GM21526 (cell line): ENCODE data around the gene GRIK2.
"Not testable (repeated sequence)": the region's sequence is repeated elsewhere in the genome, so short reads cannot be mapped to it uniquely, and the experiment has no call there.

Source experiments
- ATAC-seq: cut with Tn5 transposase; IDR thresholded peaks from one replicate; pipeline ENCODE4 v1.9.1; 2021; ENCODE audit warnings: moderate library complexity; ENCODE audit not compliant: unreplicated experiment, low FRiP score

Gene GRIK2

GRCh38 chr6:101607111-101607690, 213.7 kb downstream of the GRIK2 start:
- no peak for ATAC-seq

DNA sequence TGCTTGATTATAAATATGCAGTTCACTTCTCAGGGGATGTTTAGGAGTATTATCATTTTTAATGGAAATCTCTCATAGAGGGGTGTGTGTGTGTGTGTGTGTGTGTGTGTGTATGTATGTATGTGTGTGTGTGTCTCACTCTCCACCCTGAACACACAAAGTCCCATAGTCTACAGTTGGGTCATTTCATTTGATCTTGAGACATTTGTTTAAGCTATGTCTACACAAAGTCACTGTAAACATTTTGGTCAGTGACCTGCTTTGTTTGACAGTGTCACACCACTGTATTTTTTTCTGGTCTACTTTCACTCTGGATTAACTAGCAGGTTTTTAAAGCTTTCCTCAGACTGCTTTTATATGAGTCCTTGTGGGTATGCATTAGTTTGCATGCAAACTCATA, 215.2 kb downstream of the GRIK2 start:
- ATAC-seq: no peak

GRCh38 chr6:101613556-101613955, 220.0 kb downstream of the GRIK2 start:
- no peak for ATAC-seq

- no peak for ATAC-seq
These were observed 221.3 kb downstream of the GRIK2 start for GRCh38 chr6:101614774-101615173.

GRCh38 chr6:101626269-101626668, 232.8 kb downstream of the GRIK2 start:
- ATAC-seq: no peak

- no peak for ATAC-seq
These were observed 237.4 kb downstream of the GRIK2 start for GRCh38 chr6:101630941-101631340.

DNA sequence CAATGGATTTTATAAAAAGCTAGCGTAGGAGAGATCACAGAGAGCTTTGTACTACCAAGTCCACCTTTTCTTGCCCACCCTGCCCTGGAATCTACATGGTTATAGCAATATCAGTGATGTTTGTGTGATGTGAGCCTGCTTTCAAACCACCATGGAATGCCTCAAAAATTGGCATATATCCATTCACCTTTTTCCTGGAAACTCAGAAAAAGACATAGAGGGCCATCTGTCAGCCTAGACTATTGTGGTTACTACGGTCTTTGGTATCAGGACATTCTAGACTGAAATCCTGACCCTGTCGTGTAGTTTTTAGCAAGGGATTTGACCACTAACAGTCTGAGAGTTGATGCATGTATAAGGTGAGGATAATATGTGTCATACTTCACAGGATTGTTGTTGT, 239.6 kb downstream of the GRIK2 start:
- no peak for ATAC-seq

DNA sequence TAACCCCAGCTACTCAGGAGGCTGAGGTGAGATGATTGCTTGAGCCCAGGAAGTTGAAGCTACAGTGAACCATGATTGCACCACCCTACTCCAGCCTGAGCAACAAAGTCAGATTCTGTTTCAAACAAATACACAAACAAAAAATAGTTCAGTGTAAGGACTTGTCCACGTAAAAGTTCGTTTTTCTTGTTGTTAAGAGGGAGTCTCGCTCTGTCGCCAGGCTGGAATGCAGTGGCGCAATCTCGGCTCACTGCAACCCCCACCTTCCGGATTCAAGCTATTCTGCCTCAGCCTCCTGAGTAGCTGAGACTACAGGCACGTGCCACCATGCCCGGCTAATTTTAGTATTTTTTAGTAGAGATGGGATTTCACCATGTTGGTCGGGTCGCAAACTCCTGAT, 245.4 kb downstream of the GRIK2 start:
- not testable (repeated sequence) for ATAC-seq

DNA sequence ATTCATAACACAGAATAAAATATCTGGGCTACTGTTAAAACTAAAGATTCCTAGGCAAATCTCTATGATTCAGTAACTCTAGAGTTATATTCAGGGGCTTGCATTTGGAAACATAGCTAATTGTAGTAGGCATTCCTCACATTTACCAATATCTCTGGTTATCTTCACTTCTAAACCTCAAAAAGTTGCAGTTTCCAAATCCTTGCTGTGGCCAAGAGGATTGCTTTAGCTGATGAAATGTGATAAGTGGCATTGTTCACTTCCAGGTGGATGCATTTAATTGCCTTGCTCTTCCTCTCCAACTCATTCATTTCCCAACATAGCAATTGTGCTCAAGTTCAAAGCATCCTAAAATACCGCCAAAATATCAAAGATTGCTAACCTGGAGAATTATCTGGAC, 246.6 kb downstream of the GRIK2 start:
- no peak for ATAC-seq

DNA sequence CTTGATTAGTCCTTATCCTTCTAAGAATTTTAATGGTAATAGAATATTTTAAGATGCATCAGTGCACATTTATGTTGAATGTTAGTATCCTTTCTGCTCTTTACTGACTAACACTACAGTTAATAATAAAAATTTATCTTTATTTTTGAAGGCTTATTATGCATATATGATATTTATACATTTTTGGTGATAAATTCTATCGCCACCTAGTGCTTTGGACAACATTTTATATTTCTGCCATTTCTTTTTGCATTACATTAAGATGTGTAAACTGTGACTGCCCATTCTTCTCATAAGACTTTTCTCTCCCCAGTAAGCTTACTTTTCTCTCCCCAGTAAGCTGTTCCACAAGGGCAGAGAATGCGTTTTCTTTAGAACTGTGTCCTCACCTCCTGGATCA, 252.3 kb downstream of the GRIK2 start:
- no peak for ATAC-seq

- ATAC-seq: no peak
These were observed 257.0 kb downstream of the GRIK2 start for GRCh38 chr6:101650402-101651100.

DNA sequence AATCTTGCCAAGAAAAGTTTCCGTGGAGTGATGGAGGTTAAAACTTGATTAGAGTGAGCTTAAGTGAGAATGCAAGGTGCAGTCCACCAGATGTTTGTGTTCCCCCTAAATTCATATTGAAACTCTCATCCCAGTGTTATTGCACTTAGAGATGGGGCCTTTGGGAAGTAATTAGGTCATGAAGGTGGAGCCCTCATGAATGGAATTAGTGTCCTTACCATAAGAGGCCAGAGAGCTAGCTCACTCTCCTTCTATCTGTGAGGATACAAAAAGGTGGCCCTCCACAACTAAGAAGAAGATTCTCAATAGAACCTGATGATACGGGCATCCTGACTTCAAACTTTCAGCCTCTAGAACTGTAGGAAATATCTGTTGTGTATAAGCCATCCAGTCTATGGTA, 258.6 kb downstream of the GRIK2 start:
- no peak for ATAC-seq

DNA sequence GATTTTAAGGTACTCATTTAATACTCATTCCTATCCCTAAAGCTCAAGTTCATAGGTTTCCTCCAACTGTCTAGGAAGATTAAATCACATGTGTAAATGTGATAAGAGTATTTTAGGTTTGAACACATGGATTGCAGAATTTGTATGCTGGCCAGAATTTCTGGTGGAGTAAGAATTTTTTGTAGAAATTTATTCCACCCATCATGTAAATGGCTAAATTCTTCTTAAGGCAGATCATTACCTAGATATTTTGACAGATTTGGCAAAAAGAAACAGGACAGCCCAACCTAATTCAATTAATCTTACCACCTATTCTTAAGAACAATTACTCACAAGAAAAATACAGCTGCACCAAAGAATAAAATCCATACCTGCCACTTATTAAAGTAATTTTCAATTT, 261.6 kb downstream of the GRIK2 start:
- ATAC-seq: no peak

- ATAC-seq: peak; percentile 58
These were observed 268.8 kb downstream of the GRIK2 start for GRCh38 chr6:101662111-101662897.

DNA sequence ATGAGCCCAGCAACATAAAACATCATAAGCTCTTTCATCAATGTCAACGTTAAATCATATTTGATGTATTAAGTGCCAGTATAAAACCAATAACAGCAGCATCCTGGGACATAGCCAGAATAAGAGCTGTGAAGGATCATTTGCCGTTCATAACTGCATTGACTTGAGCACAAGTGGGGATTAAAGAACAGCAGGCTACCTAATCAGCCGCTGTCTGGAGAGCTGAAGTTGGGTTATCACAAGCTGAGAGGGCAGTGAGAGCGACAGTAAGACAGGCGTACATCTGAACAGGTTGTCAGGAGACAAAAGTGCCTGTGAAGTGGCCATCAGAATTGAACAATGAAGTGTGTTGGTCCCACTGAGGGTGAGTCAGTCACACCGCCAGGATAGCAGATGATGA, 269.6 kb downstream of the GRIK2 start:
- ATAC-seq: no peak

- no peak for ATAC-seq
These were observed 272.7 kb downstream of the GRIK2 start for GRCh38 chr6:101666256-101666655.

- no peak for ATAC-seq
These were observed 275.1 kb downstream of the GRIK2 start for GRCh38 chr6:101668496-101669030.

- no peak for ATAC-seq
These were observed 282.7 kb downstream of the GRIK2 start for GRCh38 chr6:101676187-101676586.

DNA sequence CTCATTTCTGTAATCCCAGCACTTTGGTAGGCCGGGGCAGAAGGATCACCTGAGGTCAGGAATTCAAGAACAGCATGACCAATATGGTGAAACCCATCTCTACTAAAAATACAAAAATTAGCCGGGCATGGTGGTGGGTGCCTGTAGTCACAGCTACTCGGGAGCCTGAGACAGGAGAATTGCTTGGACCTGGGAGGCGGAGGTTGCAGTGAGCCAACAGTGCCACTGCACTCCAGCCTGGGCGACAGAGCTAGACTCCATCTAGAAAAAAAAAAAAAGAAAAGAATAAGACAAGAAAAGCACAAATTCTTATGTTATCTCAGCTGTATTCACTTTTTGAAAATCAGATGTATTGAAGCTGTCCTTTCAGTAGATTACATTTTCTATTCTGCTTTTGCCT, 289.4 kb downstream of the GRIK2 start:
- ATAC-seq: no peak

- ATAC-seq: no peak
These were observed 290.4 kb downstream of the GRIK2 start for GRCh38 chr6:101683884-101684283.

DNA sequence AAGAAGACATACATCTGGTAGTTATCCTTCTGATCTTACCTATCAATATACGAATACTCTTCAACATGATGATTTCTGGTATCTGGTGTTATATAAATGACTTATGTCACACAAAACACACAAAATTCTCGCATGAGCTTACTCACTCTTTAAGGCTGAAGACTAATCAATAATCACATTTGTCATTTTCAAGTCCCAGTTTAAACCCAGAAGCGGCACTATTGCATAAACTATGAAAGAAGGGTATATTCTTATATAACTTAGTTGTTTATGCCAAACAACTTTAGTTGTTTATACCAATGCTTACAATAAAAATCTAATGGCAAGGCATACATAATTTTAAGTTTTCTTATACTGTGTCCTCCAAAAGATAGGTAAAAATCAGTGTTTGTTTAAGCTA, 293.1 kb downstream of the GRIK2 start:
- ATAC-seq: no peak

DNA sequence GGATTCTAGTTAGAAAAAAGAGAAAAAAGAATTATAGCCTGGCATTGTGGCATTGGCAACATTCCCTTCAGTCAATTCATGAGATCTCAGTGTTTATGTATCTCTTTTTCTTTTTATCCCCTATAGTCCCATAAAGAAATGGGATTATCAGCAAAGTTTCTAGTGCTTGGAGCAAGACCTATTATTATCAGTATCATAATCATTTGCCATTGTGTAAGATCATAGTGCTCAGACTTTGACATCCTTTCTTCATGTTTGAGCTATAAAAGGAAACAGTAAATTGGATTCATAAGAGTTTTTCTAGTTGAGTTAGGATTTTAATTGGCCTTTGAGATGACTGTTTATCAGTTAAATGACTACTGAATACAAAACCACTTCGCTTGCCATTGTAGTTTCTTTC, 295.6 kb downstream of the GRIK2 start:
- no peak for ATAC-seq
